ENCODE measurements around the gene HIP1.
"Not testable (repeated sequence)": the region's sequence is repeated elsewhere in the genome, so short reads cannot be mapped to it uniquely, and the experiment has no call there.

The HIP1 gene

GRCh38 chr7:75686551-75686950 lies 52.2 kb downstream of the HIP1 start:
- no peak for DNase-seq (ENCODE audit: low read depth)

- DNase-seq (ENCODE audit: low read depth): not testable (repeated sequence)
Measured at GRCh38 chr7:75682052-75682451, 56.7 kb downstream of the HIP1 start.

- DNase-seq (ENCODE audit: low read depth): no peak
Measured at GRCh38 chr7:75679060-75679459, 59.7 kb downstream of the HIP1 start.

- DNase-seq (ENCODE audit: low read depth): no peak
Measured at GRCh38 chr7:75669579-75669978, 69.2 kb downstream of the HIP1 start.

GRCh38 chr7:75667938-75668337 lies 70.8 kb downstream of the HIP1 start:
- DNase-seq (ENCODE audit: low read depth): no peak

GRCh38 chr7:75663302-75663907 lies 75.3 kb downstream of the HIP1 start:
- no peak for DNase-seq (ENCODE audit: low read depth)

- no peak for DNase-seq (ENCODE audit: low read depth)
Measured at GRCh38 chr7:75662579-75663301, 76.0 kb downstream of the HIP1 start.

GRCh38 chr7:75660566-75661215 lies 78.0 kb downstream of the HIP1 start:
- no peak for DNase-seq (ENCODE audit: low read depth)

- no peak for DNase-seq (ENCODE audit: low read depth)
Measured at GRCh38 chr7:75658802-75659201, 79.9 kb downstream of the HIP1 start.

- DNase-seq (ENCODE audit: low read depth): no peak
Measured at GRCh38 chr7:75658369-75658768, 80.4 kb downstream of the HIP1 start.

GRCh38 chr7:75657866-75658265 lies 80.9 kb downstream of the HIP1 start:
- DNase-seq (ENCODE audit: low read depth): no peak

GRCh38 chr7:75656740-75657139 lies 82.0 kb downstream of the HIP1 start:
- DNase-seq (ENCODE audit: low read depth): no peak

GRCh38 chr7:75655536-75655935 lies 83.2 kb downstream of the HIP1 start:
- no peak for DNase-seq (ENCODE audit: low read depth)

- DNase-seq (ENCODE audit: low read depth): no peak
Measured at GRCh38 chr7:75654855-75655254, 83.9 kb downstream of the HIP1 start.

- no peak for DNase-seq (ENCODE audit: low read depth)
Measured at GRCh38 chr7:75653651-75654050, 85.1 kb downstream of the HIP1 start.

GRCh38 chr7:75652788-75653187 lies 86.0 kb downstream of the HIP1 start:
- DNase-seq (ENCODE audit: low read depth): no peak

GRCh38 chr7:75650681-75651080 lies 88.1 kb downstream of the HIP1 start:
- DNase-seq (ENCODE audit: low read depth): no peak

GRCh38 chr7:75650062-75650461 lies 88.7 kb downstream of the HIP1 start:
- no peak for DNase-seq (ENCODE audit: low read depth)

- DNase-seq (ENCODE audit: low read depth): no peak
Measured at GRCh38 chr7:75649462-75649861, 89.3 kb downstream of the HIP1 start.

GRCh38 chr7:75647709-75648438 lies 90.9 kb downstream of the HIP1 start:
- DNase-seq (ENCODE audit: low read depth): no peak

GRCh38 chr7:75646571-75647102 lies 92.1 kb downstream of the HIP1 start:
- no peak for DNase-seq (ENCODE audit: low read depth)

GRCh38 chr7:75645570-75645969 lies 93.2 kb downstream of the HIP1 start:
- DNase-seq (ENCODE audit: low read depth): no peak
